ENCODE measurements around the gene PACRG.

Gene PACRG

GRCh38 chr6:162952423-162952822, 224.6 kb downstream of the PACRG start:
- TF ChIP-seq, protein P1, sequence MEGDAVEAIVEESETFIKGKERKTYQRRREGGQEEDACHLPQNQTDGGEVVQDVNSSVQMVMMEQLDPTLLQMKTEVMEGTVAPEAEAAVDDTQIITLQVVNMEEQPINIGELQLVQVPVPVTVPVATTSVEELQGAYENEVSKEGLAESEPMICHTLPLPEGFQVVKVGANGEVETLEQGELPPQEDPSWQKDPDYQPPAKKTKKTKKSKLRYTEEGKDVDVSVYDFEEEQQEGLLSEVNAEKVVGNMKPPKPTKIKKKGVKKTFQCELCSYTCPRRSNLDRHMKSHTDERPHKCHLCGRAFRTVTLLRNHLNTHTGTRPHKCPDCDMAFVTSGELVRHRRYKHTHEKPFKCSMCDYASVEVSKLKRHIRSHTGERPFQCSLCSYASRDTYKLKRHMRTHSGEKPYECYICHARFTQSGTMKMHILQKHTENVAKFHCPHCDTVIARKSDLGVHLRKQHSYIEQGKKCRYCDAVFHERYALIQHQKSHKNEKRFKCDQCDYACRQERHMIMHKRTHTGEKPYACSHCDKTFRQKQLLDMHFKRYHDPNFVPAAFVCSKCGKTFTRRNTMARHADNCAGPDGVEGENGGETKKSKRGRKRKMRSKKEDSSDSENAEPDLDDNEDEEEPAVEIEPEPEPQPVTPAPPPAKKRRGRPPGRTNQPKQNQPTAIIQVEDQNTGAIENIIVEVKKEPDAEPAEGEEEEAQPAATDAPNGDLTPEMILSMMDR (IDR thresholded peaks at IDR 0.05; ENCODE audit: insufficient read depth, low read length, poor library complexity, severe bottlenecking), result no peak
- TF ChIP-seq EZH2phosphoT487 (conservative IDR thresholded peaks at IDR 0.05; ENCODE audit: low read length), result no peak
- Histone ChIP-seq H3K9me3 (ENCODE audit: insufficient read depth, low read length) (no peaks in the 10 kb centered on the region), H4K20me1 (ENCODE audit: low read depth, low read length) (no peaks in the 10 kb centered on the region), H3K4me2 (ENCODE audit: low read depth, low read length, poor library complexity, severe bottlenecking) (no peak overlapping the region), H3K79me2 (ENCODE audit: insufficient read depth, low read length) (no peaks in the 10 kb centered on the region), H3K9me2 (replicated peaks; ENCODE audit: insufficient read depth, low read length) (no peaks in the 10 kb centered on the region), H3K9ac (ENCODE audit: low read length) (no peak overlapping the region), H3F3A (ENCODE audit: insufficient read depth) (no peaks in the 10 kb centered on the region), H3K27me3 (ENCODE audit: low read length) (no peaks in the 10 kb centered on the region), H2AFZ (ENCODE audit: low read depth, low read length, severe bottlenecking) (no peak overlapping the region), H3K4me3 (ENCODE audit: insufficient read depth, low read length, poor library complexity, severe bottlenecking) (no peak overlapping the region), H3K27ac (ENCODE audit: low read depth, low read length) (no peak overlapping the region), H3K36me3 (ENCODE audit: low read length) (no peaks in the 10 kb centered on the region)

- Histone ChIP-seq H3K27me3 (ENCODE audit: low read length) (no peaks in the 10 kb centered on the region), H3F3A (ENCODE audit: insufficient read depth) (no peaks in the 10 kb centered on the region), H3K36me3 (ENCODE audit: low read length) (no peaks in the 10 kb centered on the region), H4K20me1 (ENCODE audit: low read depth, low read length) (no peaks in the 10 kb centered on the region), H3K27ac (ENCODE audit: low read depth, low read length) (no peak overlapping the region), H3K4me2 (ENCODE audit: low read depth, low read length, poor library complexity, severe bottlenecking) (no peak overlapping the region), H3K4me3 (ENCODE audit: insufficient read depth, low read length, poor library complexity, severe bottlenecking) (no peak overlapping the region), H2AFZ (ENCODE audit: low read depth, low read length, severe bottlenecking) (no peak overlapping the region), H3K9me2 (replicated peaks; ENCODE audit: insufficient read depth, low read length) (no peaks in the 10 kb centered on the region), H3K9ac (ENCODE audit: low read length) (no peak overlapping the region), H3K9me3 (ENCODE audit: insufficient read depth, low read length) (no peaks in the 10 kb centered on the region), H3K79me2 (ENCODE audit: insufficient read depth, low read length) (no peaks in the 10 kb centered on the region)
- TF ChIP-seq, protein P1 (IDR thresholded peaks at IDR 0.05; ENCODE audit: insufficient read depth, low read length, poor library complexity, severe bottlenecking), result no peak
These were observed 229.3 kb downstream of the PACRG start for GRCh38 chr6:162957062-162957461.

DNA sequence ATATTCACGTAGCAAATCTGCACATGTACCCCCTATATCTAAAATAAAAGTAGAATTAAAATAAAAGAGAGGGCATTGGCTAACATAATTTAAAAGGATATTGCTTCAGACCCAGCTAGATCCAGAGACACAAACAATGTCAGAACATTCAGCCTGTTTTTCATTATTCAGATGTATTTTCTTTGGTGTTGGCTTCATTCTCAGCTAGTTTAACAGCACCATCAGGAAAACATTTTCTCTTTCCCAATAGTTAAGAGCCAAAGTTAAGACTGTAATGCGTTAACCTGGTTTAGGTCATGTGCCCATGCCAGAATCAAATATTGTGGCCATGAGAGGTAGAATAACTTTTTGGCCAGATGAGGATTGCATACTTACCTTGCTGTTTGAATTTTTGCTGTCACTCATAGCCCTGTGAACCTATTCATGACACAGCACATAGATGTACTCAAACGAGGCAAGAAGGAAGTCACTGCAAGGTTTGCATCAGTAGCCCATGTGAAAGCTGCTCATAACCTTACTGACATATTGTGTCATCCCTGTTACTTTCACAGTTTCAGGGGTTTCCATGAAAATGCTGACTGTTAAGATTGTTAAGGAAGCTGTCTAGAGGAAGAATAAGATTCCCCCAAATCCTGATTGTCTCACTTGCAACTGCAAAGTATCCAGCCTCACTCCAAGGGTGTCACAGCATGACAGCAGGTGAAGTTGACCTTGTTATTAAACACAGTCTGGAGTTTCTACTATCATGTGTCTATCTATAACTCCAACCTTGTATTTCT, 233.1 kb downstream of the PACRG start:
- Histone ChIP-seq H3K4me3 (ENCODE audit: insufficient read depth, low read length, poor library complexity, severe bottlenecking) (no peak overlapping the region), H3K79me2 (ENCODE audit: insufficient read depth, low read length) (no peaks in the 10 kb centered on the region), H3K9me2 (replicated peaks; ENCODE audit: insufficient read depth, low read length) (no peaks in the 10 kb centered on the region; the same call in 1 of the 2 replicates), H3K27ac (ENCODE audit: low read depth, low read length) (no peak overlapping the region), H3K36me3 (ENCODE audit: low read length) (no peaks in the 10 kb centered on the region), H2AFZ (ENCODE audit: low read depth, low read length, severe bottlenecking) (no peak overlapping the region), H3K4me2 (ENCODE audit: low read depth, low read length, poor library complexity, severe bottlenecking) (no peak overlapping the region), H4K20me1 (ENCODE audit: low read depth, low read length) (no peaks in the 10 kb centered on the region), H3F3A (ENCODE audit: insufficient read depth) (no peaks in the 10 kb centered on the region), H3K27me3 (ENCODE audit: low read length) (no peaks in the 10 kb centered on the region), H3K9me3 (ENCODE audit: insufficient read depth, low read length) (no peaks in the 10 kb centered on the region), H3K9ac (ENCODE audit: low read length) (no peak overlapping the region)
- TF ChIP-seq, protein P1 (IDR thresholded peaks at IDR 0.05; ENCODE audit: insufficient read depth, low read length, poor library complexity, severe bottlenecking), result no peak
- no peak for TF ChIP-seq EZH2phosphoT487 (conservative IDR thresholded peaks at IDR 0.05; ENCODE audit: low read length)
